C4-2B (cell line): ENCODE measurements around the gene CITED1.
"Not testable (repeated sequence)": the region's sequence is repeated elsewhere in the genome, so short reads cannot be mapped to it uniquely, and the experiment has no call there.

ENCODE experiments used
- H3K27ac ChIP-seq: fragments of 450-650 bp; 2 replicates; pipeline ENCODE4 v1.5.1; 2017
- ZFX ChIP-seq: fragments of 450-650 bp; IDR thresholded peaks from 2 replicates; pipeline ENCODE4 v1.6.1; 2017
- TF ChIP-seq, protein P1 (sequence below): fragments of 450-650 bp; conservative IDR thresholded peaks from 2 replicates; pipeline ENCODE4 v1.5.1; 2017; ENCODE audit warnings: mild to moderate bottlenecking

The CITED1 gene

DNA sequence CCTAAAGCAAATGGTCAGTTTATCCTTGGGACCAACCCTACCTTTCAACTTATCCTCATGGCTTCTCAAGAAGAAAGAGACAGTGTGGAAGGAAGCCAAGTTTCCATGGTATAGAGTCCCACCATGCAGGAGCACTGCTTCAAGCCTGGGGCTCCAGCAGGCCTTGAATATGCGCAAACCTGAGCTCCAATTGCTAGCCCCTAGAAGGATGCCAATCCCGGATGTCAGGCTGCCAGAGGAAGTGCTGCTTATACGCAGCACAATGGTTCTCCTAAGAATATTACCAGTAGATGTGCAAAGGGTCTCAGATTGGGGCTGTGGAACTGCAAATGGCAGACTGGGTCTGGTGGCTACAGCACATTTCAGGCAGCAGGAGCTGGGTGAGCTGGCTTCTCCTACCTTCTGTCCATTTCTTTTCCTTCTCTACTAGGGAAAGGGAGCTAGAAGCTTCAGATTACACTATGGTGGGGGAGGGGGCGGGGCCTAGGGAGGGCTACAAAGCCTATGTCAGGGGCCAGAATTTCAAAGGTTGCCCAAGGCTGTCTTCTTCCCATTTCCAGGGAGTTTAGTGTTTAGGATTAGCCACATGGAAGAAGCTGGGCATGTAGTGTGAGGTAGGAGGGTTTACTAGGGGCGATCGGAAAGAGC lies 40.7 kb upstream of the CITED1 start:
- no peak overlapping the region for H3K27ac ChIP-seq

DNA sequence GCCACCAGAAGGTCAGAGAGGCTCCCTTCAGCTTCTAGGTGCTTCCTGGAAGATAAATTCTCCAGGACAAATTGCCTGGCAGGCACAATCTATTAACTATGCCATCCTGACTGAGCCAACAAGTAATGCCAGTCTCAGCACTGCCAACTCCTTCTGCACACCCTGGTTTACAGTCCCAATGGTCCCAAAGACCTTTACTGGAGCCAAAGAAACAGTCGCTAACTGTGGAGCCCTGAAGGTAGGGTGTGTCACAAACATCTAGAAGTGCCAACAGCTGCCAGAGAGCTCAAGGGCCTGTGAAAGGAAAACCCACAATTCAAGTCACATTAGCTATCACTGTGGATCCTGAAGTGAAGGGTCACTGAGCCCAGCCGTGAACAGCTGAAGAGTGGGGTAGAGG lies 34.9 kb upstream of the CITED1 start:
- TF ChIP-seq, protein P1, sequence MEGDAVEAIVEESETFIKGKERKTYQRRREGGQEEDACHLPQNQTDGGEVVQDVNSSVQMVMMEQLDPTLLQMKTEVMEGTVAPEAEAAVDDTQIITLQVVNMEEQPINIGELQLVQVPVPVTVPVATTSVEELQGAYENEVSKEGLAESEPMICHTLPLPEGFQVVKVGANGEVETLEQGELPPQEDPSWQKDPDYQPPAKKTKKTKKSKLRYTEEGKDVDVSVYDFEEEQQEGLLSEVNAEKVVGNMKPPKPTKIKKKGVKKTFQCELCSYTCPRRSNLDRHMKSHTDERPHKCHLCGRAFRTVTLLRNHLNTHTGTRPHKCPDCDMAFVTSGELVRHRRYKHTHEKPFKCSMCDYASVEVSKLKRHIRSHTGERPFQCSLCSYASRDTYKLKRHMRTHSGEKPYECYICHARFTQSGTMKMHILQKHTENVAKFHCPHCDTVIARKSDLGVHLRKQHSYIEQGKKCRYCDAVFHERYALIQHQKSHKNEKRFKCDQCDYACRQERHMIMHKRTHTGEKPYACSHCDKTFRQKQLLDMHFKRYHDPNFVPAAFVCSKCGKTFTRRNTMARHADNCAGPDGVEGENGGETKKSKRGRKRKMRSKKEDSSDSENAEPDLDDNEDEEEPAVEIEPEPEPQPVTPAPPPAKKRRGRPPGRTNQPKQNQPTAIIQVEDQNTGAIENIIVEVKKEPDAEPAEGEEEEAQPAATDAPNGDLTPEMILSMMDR: no peak
- no peak for TF ChIP-seq ZFX

More for the DNA sequence above, 40.7 kb upstream of the CITED1 start:
- TF ChIP-seq, protein P1: no peak
- no peak for TF ChIP-seq ZFX

DNA sequence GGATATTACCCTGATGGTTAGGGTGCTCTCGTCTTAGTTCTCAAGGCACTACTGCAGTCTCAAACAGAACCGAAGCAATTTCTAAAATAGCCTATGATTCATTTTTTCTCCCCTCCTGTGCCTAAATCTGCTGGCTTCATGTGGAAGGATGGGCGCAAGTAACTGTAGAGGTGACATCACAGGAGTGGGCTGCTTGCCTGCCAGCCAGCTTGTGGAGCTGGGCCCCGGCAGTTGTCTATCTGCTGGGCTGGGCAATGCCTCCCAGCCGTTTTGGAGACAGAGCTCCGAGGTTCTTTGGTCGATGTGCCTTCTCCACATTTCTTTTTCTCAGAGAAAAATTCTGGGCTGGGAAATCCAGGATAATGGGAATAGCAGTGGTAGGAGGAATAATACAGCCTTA lies 34.3 kb upstream of the CITED1 start:
- TF ChIP-seq, protein P1: no peak
- H3K27ac ChIP-seq: no peak overlapping the region

More for the DNA sequence above, 34.9 kb upstream of the CITED1 start:
- no peak overlapping the region for H3K27ac ChIP-seq

DNA sequence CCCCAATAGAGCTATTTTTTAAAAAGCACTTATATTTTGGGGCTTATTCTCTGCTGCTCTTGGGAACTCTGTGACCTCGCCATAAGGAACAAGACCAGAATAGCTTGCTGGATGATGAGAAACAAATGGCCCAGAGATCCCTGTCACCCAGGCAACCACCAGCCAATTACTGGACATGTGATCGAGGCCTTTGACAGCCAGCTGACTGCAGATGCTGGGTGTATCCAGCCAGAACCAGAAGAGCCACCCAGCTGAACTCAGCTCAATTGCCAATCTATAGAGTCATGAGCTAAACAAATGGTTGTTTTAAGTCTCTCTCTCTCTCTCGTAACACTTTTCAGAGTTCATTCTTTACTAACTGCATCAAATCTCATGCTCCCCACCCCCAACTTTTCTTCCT lies 24.4 kb upstream of the CITED1 start:
- TF ChIP-seq, protein P1: no peak
- TF ChIP-seq ZFX: no peak
- no peak overlapping the region for H3K27ac ChIP-seq

DNA sequence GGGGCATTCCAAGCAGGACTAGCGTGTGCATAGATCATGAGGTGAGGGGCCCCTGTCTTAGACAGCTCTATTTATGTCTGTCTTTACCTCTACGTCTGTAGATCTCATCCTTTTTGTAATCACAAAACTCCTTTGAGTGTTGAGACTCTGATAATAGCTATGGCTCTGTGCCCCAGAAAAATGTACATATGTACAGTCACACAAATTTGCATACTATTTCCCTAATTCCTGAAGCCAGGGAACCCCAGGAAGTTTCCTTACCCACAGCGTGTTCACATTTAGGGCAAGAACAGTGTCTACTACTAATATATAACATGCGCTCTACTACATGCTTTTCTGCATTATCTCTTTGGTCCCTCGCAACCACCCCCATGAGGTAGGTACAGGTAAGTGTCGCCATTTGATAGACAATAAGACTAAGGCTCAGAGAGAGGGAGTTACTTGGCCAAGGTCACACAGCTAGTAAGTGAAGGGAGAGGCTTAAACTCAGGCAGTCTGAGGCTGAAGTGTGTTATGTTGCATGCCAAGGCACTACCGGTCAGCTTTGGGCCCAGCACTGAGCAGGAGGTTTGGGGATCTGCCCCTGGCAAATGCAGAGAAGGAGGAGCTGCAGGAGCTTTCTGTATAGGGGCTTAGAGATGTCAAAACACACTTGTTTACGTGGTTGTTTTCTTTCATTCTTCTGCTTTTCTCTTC lies 21.0 kb upstream of the CITED1 start:
- no peak overlapping the region for H3K27ac ChIP-seq
- TF ChIP-seq, protein P1: no peak
- no peak for TF ChIP-seq ZFX

DNA sequence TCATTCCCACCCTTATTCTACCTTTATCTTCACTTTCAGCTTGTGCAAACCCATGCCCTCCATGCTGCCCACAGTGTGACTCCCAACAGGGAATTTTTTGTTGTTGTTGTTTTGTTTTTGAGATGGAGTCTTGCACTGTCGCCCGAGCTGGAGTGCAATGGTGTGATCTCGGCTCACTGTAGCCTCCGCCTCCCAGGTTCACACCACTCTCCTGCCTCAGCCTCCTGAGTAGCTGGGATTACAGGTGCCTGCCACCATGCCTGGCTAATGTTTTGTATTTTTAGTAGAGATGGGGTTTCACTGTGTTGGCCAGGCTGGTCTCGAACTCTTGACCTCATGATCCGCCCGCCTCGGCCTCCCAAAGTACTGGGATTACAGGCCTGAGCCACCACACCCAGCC lies 13.9 kb upstream of the CITED1 start:
- H3K27ac ChIP-seq: not testable (repeated sequence)

DNA sequence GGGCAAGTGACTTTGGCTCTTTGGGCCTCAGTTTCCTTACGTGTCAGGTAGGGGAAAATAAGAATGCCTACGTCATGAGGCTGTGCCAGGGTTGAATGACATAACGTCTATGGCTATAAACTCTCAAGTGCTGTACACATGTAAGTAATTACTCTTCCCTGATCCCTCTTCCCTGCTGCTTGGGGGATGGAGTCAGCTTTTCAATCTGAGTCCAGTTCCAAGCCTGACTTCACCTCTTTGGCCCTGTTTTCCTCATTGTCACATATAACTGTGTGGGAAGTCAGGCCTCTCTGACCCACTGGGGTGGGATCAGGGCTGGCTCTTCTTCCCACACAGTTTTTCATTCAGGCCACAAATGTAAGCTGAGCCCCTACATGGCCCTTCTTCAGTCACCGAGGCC lies 11.4 kb upstream of the CITED1 start:
- no peak overlapping the region for H3K27ac ChIP-seq
- TF ChIP-seq, protein P1: no peak
- no peak for TF ChIP-seq ZFX
